Stimulated activated CD4-positive, alpha-beta T cell treated with anti-CD3 and anti-CD28 coated beads, Interleukin-2, amount 100 ng/mL, for 48 hours (primary cell): ENCODE data around the gene DEXI.

Source experiments
- DNase-seq, 2 donors: peaks; one replicate each; pipeline ENCODE4 v3.0.0-alpha.2; 2020

DEXI gene

GRCh38 chr16:10942352-10943063 lies at the start of gene DEXI:
Gene DEXI, minus strand, starts transcription at chr16:10942468. Its CDS starts 463 bp downstream, at chr16:10942005.
- peak; percentile 93 to 94 for DNase-seq

DNA sequence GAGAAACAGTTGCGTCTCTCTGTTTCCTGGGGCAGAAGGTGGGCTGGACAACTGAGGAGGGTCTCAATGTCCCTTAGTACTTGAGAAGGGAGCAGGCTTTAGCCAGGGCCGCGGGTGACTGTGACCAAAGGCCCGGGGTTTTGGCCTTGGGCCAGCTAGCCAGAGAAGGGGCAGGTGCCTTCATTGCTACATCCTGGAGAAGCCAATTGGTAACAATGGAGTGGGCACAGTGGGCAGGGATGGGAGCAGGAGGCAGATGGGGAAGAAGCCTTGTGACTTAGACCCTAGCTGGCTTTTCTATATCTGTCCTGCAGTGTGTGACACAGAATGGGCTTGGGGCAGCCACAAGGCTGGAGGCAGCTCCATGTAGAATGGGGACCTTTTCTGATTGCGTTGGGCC lies 48.1 kb upstream of the DEXI start:
- no peak for DNase-seq

DNA sequence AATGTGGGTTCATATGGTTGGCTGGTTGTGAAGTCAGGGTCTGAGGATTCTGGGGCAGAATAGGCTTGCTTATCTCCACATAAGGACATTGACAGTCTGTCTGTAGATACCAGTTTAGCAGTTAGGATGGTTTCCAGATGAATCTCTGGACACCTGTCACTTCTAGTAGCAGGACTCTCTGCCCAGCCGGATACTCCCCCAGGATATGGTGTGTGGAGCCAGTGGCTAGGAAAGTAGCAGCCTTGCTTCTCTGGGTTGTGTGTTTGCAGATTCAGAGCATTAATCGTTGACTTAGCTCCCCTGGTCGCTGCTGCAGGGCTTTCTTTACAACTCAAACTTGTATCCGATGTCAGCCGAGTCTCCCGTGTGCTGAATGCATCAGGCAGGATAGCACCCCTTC lies 47.3 kb upstream of the DEXI start:
- DNase-seq, result no peak

DNA sequence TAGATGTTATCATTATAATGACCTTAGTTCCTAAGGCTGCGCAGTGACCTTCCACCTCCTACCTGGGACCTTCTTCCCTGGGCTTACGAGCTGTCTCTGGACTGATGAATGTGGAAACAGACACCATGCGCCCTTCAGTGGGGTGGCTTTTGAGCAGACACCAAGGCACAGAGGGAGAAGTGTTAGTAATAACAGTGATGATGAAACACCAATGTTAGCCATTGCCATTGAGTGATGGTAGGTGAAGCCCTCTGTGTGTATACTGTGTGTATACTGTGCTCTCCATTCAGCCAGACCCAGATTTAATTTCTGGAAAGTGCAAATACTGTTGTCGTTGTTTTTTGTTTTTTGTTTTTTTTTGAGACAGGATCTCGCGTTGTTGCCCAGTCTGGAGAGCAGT lies 46.6 kb upstream of the DEXI start:
- no peak for DNase-seq

DNA sequence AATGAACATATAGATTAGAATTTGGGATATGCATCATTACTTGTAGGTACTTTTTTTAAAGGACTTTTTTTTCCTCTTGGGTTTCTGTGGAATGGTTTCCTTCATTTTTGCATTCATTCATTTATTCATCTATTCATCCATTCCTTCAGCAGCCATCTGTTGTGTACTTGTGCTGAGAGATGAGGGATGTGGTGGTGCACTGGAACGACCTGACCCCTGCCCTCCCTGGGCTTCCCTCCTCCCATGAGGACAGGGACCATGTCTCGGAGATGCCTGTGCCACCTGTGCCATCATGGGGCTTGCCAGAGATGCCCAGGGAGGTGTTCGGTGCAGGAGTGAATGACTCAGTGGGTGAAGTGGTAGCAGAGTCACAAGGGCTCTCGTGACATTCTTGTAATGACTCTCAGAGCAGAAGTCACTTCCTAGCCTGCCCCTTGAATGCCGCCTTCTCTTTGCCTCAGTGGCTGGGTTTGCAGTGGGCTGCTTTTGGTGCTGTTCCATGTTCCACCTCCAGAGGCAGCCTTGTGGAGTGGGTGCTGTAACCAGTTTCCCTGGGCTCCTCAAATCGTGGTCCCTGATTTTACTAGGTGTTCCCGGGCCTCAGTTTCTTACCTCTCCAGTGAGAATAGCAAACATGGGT lies 46.0 kb upstream of the DEXI start:
- peak; percentile 75 to 81 for DNase-seq

DNA sequence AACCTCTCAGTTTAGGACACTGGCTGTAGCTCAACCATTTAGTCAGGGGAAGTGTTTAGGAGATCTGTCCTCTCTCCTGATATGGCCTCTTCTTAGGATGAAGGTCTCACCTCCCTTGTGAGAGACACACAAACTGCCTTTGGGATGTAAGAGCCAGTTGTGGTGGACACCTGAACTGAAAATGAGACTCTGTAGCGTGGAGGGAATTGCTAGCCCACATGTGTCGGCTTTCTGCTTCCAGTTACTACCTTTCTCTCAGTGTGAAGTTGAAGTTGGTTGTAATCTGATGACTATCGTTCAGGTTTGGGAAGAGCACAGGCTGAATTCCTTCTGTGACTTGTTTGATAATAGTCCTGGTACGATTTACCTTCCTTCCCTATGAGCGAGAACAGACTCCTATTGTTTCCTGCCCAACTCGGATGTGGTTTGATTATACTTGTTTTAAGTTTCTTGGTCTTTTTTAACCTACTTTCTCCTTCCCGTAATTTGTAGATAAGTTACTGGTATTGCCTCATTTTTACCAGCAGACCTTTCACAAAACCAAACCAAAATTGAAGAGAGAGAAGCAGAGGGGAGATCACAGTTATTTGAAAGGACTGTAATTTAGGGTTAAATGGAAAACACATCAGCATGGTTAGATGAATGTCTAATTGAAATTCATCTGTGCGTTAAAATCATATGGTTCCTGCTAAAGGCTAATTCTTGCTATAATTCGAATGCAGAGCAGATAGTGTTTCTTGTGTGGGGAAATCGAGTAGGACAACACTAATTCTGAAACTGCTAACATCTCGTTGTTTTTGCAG lies 45.3 kb upstream of the DEXI start:
- no peak for DNase-seq

GRCh38 chr16:10984509-10984908 lies 42.2 kb upstream of the DEXI start:
- no peak for DNase-seq

GRCh38 chr16:10983159-10983558 lies 40.9 kb upstream of the DEXI start:
- no peak for DNase-seq

- DNase-seq, result no peak
These were observed 40.3 kb upstream of the DEXI start for GRCh38 chr16:10982465-10983150.

DNA sequence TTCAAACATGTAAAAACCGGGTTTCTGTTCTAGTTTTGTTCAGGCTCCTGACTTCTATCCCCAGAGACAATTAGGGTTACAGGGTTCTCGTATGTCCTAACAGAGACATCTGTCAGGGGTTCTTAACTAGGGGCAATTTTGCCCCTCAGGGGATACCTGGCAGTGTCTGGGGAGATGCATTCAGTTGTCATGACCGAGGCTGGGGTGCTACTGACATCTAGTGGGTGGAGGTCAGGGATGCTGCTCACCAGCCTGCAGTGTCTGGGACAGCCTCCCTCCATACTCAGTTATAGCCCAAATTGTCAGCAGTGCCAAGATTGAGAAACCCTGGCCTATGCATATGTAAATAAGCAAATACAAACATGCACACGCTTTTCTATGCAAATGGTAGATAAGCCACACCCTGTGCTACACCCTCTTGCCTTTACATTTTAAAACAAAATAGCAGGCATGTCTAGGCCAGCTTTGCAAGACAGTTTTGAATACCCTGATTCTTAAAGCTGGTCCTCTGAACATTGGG lies 39.5 kb upstream of the DEXI start:
- peak in 1 of 2 donors; percentile 45 for DNase-seq

GRCh38 chr16:10980813-10981212 lies 38.5 kb upstream of the DEXI start:
- DNase-seq, result no peak

- DNase-seq, result no peak
These were observed 37.7 kb upstream of the DEXI start for GRCh38 chr16:10979717-10980601.

- no peak for DNase-seq
These were observed 36.7 kb upstream of the DEXI start for GRCh38 chr16:10978871-10979446.

- no peak for DNase-seq
These were observed 35.9 kb upstream of the DEXI start for GRCh38 chr16:10978124-10978523.

DNA sequence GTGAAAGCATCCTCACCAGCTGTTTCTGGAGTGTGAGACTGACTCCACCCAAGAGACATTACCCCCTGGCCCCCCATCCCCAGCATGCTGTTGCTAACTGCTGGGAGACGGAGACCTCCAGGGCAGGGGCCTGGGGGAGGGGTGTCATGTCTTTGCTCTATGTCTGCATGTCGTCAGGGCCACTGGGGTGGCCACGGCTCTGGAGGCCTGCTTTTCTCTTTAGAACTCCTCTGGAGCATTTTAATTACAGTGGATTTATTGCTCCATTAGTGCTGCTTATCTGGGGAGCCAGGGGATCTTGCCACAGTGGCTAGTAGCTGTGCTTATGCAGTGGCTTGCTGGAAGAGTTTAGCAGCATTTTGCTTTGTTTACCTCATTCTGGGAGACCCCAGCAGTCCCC lies 34.4 kb upstream of the DEXI start:
- DNase-seq, result no peak

GRCh38 chr16:10972819-10973464 lies 30.7 kb upstream of the DEXI start:
- DNase-seq, result no peak

DNA sequence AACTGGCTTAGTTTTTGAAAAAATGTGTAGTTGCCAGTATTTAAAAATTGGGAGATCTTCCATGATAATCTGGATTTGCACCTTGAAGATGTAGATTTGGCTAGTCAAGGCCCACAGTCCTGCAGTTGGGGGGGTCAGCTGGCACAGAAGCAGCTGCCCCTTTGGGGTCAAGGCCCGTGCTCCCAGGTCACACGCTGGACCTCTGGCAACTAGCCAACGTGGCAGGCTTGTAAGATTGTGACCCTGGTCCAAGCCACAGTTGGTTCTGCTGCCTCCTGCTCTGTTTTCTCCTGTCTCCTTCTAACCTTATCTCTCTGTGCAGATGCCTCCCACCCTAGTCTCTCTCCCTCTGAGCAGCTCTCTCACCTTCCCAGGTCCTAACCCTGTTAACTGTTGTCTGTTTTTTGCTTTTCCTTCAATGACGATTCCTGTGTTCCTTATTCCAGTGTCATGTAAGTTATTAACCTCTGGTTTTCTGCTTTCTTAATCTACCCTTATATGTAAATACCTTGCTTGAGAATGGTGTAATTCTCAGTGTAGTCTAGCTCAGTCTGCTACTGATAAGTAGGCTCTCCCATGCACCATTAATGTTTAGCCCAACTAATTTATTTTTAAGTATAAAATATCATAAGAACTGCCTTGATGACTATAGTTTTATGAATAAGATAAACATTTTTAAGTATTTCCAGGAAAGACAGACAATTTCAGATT lies 30.0 kb upstream of the DEXI start:
- DNase-seq, result no peak

- DNase-seq, result peak in 1 of 2 donors; percentile 44
These were observed 29.3 kb upstream of the DEXI start for GRCh38 chr16:10971560-10971961.

GRCh38 chr16:10970065-10970464 lies 27.8 kb upstream of the DEXI start:
- DNase-seq, result no peak

GRCh38 chr16:10969615-10970014 lies 27.3 kb upstream of the DEXI start:
- no peak for DNase-seq
